Stomach (tissue), 9 donors: ENCODE data around the gene SPTY2D1. TPM values are rescaled to one million over a fixed set of nuclear protein-coding genes. Genes with fewer than 3 reads are reported as not detected.
A peak's percentile ranks its signal among the peaks of the same experiment; 100 is the strongest.

Source experiments
- DNase-seq, 2 donors: peaks; one replicate each; pipeline versions ENCODE4 v3.0.0 to v3.0.0-alpha.2; 2013 to 2019
- H3K27ac ChIP-seq, 5 donors: fragments of 200-600 bp in 4 of 5; sonication (generic) in 4 of 5; one replicate each; pipeline ENCODE4 v1.5.1; 2013 to 2019; ENCODE audit warnings: mild to moderate bottlenecking in 1 of 5, moderate library complexity in 1 of 5
- H3K27me3 ChIP-seq, 3 donors: fragments of 200-600 bp; sonication (generic); one replicate each; pipeline ENCODE4 v1.5.1; 2017 to 2019; ENCODE audit warnings: mixed run types in 1 of 3
- H3K36me3 ChIP-seq, 4 donors: fragments of 200-600 bp; sonication (generic); 1 replicate in 3 of 4; 2 replicates in 1 of 4; pipeline ENCODE4 v1.5.1; 2016 to 2019
- H3K4me1 ChIP-seq, 4 donors: fragments of 200-600 bp; sonication (generic); one replicate each; pipeline ENCODE4 v1.5.1; 2016 to 2019
- H3K4me3 ChIP-seq, 4 donors: fragments of 200-600 bp; sonication (generic) in 3 of 4; one replicate each; pipeline ENCODE4 v1.5.1; 2016 to 2019; ENCODE audit warnings: mild to moderate bottlenecking in 1 of 4
- H3K9me3 ChIP-seq, 4 donors: fragments of 200-600 bp; sonication (generic); one replicate each; pipeline ENCODE4 v1.5.1; 2016 to 2019
- CTCF ChIP-seq, 7 experiments: fragments of 450-650 bp in 4 of 7; fragments of 200-600 bp in 3 of 7; sonication (generic) in 3 of 7; IDR thresholded peaks; one replicate each; pipeline ENCODE4 v1.5.1; 2016 to 2019; ENCODE audit warnings: antibody characterized with exemption in 7 of 7, control low read depth in 2 of 7, mild to moderate bottlenecking in 1 of 7
- EP300 ChIP-seq: sonication (generic); formaldehyde crosslinking; IDR thresholded peaks from one replicate; pipeline ENCODE4 v1.6.1; 2017; ENCODE audit warnings: antibody characterized with exemption
- POLR2A ChIP-seq, 4 donors: fragments of 450-650 bp; IDR thresholded peaks; one replicate each; pipeline ENCODE4 v1.6.1; 2016; ENCODE audit warnings: antibody characterized with exemption in 4 of 4, control low read depth in 2 of 4, mild to moderate bottlenecking in 1 of 4, moderate library complexity in 1 of 4
- POLR2AphosphoS5 ChIP-seq, 3 donors: sonication (generic); formaldehyde crosslinking; IDR thresholded peaks; one replicate each; pipeline ENCODE4 v1.6.1; 2016; ENCODE audit warnings: antibody characterized with exemption in 3 of 3
- WGBS, 5 donors: extraction: QIAGEN DNeasy Blood & Tissue Kit in 3 of 5; methylation state at CpG; one replicate each; pipeline versions ENCODE4 v1.1.5 to v1.1.7; 2013 to 2018; 5-methylcytosine and 5-hydroxymethylcytosine counted together
- intact Hi-C: fragments of 100-400 bp; cut with DNase I; formaldehyde crosslinking; loops from one replicate; pipeline ENCODE4 v1.15.1; 2023; ENCODE audit warnings: low total_unique reads
- polyA plus RNA-seq, 3 donors: library from polyadenylated mRNA; stranded (reverse); fragments of 200-250 nt; gene quantifications; one replicate each; pipeline ENCODE4 v1.2.3, GENCODE V29; 2013
- total RNA-seq, 5 donors: library from RNA; depleted of rRNA; stranded (reverse); fragments of >200 nt; gene quantifications; one replicate each; pipeline versions ENCODE4 v1.1.0 to v1.2.3, GENCODE V29; 2014 to 2016
- donor health status: healthy with polysubstance abuse.
- donor health status: Bipolar disorder and iron deficiency.
- donor health status: healthy.

SPTY2D1 gene
- total and polyA plus RNA-seq, 8 donors: 3.0 to 24.3 (median 7.6) TPM

GRCh38 chr11:18611196-18611595, 22.9 kb downstream of the SPTY2D1 start:
- TF ChIP-seq POLR2AphosphoS5 (IDR thresholded peaks at IDR 0.05) (no peak), POLR2A (IDR thresholded peaks at IDR 0.05) (no peak), CTCF (IDR thresholded peaks at IDR 0.05) (no peak), EP300 (no peak)
- WGBS, 5 donors: 86 to 94% (median 92%) methylated on average over 2 of the region's 2 CpGs
- H3K4me3 ChIP-seq: no peak overlapping the region
- no peaks in the 10 kb centered on the region for H3K27me3 ChIP-seq
- H3K9me3 ChIP-seq: no peaks in the 10 kb centered on the region
- peaks cover 0 to 4% (median 0%) of the 10 kb centered on the region in 4 donors for H3K4me1 ChIP-seq
- intact Hi-C loops: no loop called here
- no peak overlapping the region for H3K27ac ChIP-seq
- no peak for DNase-seq
- H3K36me3 ChIP-seq: peaks cover 38 to 97% (median 92%) of the 10 kb centered on the region in 4 donors

DNA sequence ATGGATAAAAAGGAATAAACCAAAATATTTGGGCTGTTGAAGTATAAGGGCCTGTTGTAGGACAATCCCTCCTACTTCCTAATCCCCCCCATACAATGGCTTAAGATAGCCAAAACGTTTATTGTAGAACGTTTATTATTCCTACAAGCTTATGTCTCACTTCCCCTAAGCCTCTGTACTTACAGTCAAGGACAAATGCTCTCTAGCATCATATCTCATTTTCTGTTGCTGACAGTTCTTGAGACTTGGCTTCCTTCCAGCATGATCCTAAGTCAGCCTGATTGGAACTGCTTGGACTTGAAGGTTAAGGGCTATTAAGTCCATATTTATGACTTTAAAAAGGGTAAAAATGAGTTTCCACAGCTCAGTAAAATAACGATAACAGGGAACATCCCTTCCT, 25.8 kb downstream of the SPTY2D1 start:
- Histone ChIP-seq H3K4me3 (no peak overlapping the region), H3K27me3 (no peaks in the 10 kb centered on the region), H3K9me3 (no peaks in the 10 kb centered on the region), H3K27ac (no peak overlapping the region), H3K36me3 (peaks cover 22 to 81% (median 73%) of the 10 kb centered on the region in 4 donors), H3K4me1 (no peaks in the 10 kb centered on the region)
- peak in 1 of 2 donors; percentile 37 for DNase-seq
- intact Hi-C loops: no loop called here
- 50 to 61% (median 56%) methylated on average over 3 of the region's 3 CpGs for WGBS, 5 donors
- TF ChIP-seq POLR2AphosphoS5 (IDR thresholded peaks at IDR 0.05) (no peak), CTCF (IDR thresholded peaks at IDR 0.05) (no peak), EP300 (no peak), POLR2A (IDR thresholded peaks at IDR 0.05) (no peak)

GRCh38 chr11:18600915-18601569, 33.1 kb downstream of the SPTY2D1 start:
- no peaks in the 10 kb centered on the region for H3K9me3 ChIP-seq
- no peak overlapping the region for H3K27ac ChIP-seq
- no peak overlapping the region for H3K4me3 ChIP-seq
- intact Hi-C loops: no loop called here
- no peak for TF ChIP-seq POLR2AphosphoS5 (IDR thresholded peaks at IDR 0.05)
- no peak for TF ChIP-seq EP300
- TF ChIP-seq CTCF (IDR thresholded peaks at IDR 0.05): no peak
- no peak for TF ChIP-seq POLR2A (IDR thresholded peaks at IDR 0.05)
- peaks cover 7 to 20% (median 14%) of the 10 kb centered on the region in 4 donors for H3K36me3 ChIP-seq
- H3K27me3 ChIP-seq: no peaks in the 10 kb centered on the region
- no peaks in the 10 kb centered on the region for H3K4me1 ChIP-seq
- no peak for DNase-seq
- WGBS, 5 donors: 91 to 97% (median 95%) methylated on average over 4 of the region's 4 CpGs

DNA sequence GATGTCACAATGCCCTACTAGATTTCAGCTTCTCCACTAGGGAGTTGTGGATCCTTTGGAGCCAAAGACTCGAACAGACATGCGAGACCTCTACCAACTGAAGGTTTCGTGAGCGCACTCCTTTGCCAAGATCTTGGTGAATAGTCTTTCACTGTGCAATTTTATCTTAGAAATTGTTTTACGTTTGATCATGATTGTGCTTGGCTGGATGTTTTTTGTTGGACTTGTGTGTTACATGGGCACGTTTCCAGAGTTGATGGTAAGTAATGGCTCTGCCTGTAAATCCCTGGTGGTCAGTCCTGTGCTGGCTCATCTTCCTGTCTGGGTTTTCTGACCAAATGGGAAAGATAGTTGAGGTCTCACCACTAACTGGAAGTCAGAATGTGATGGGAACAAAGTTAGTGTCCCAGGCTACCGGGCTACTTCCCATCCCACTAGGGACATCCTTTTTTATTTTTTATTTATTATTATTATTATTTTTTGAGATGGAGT, 34.4 kb downstream of the SPTY2D1 start, which contains the start of gene MISFA:
Gene MISFA, plus strand, starts transcription at position 51 of the 492 bp plus-strand sequence. Its CDS starts 140 bp downstream, at position 191.
- H3K4me1 ChIP-seq: no peaks in the 10 kb centered on the region
- H3K9me3 ChIP-seq: no peaks in the 10 kb centered on the region
- TF ChIP-seq EP300 (no peak), POLR2AphosphoS5 (IDR thresholded peaks at IDR 0.05) (no peak), POLR2A (IDR thresholded peaks at IDR 0.05) (no peak), CTCF (IDR thresholded peaks at IDR 0.05) (no peak)
- H3K4me3 ChIP-seq: no peak within 1 kb of the TSS
- WGBS, 5 donors: 81 to 94% (median 86%) methylated on average over 7 of the region's 7 CpGs
- intact Hi-C loops: no loop called here
- peaks cover 11 to 22% (median 15%) of the 10 kb centered on the region in 4 donors for H3K36me3 ChIP-seq
- no peaks in the 10 kb centered on the region for H3K27me3 ChIP-seq
- DNase-seq: no peak
- H3K27ac ChIP-seq: no peak within 1 kb of the TSS
